GM19452 (cell line): ENCODE data around the gene MAMLD1.

ENCODE experiments used
- ATAC-seq: cut with Tn5 transposase; IDR thresholded peaks from one replicate; pipeline ENCODE4 v1.9.1; 2021; ENCODE audit not compliant: unreplicated experiment

The MAMLD1 gene

DNA sequence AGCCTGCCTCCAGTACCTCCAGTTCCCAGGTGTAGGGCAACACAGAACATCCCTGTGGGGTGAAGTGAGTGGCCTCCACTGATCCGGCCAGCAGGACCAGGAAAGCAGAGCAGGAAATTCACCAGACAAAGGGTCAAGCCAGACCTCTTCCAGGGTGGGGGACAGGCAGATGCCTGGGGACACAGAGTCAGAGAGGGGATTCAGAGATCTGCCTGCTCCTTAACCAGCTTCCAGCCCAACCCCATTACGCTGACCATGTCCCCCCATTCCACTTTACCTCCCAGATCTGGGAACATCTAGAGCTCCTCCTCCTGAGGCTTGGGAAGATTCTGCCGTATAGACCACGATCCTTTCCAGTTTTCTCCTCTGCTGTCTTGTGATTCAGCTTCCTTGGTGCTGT is 132.4 kb downstream of the MAMLD1 start:
- no peak for ATAC-seq

DNA sequence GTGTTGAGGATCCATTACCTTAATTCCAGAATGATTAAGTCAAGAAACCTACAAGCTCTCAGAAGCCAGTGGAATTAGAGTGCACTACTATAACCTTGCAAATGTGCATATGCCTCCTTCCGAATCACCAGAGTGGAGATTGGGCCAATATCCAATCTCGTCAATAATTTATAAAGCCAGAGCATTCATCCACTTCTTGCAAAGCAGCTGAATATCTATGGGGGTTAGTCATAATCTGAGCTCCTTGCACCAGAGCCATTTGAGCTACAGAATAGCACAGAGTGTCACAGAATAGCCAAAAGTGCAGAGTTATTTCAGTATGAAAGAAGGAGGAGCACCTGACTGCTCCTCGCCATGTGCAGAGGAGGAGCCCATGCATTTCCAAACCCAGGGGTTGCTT is 136.1 kb downstream of the MAMLD1 start:
- ATAC-seq, result no peak

DNA sequence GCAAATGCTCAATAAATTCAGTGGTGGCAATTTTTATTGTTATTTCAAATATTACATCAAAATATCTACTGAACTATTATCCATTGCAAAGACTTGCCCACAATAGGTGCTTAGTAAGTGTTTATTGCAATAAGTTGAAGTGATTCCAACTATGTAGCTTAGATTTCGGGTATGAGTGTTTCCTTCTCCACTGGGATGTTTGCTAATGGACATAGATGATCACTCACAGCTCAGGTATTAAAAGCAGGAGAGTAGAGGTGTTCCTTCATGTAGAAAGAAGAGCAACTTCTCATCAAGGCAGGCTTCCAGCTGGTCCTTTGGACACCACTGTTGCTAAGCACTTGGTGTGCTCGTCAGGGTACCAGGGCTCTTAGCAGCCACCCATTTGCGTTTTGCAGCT is 139.0 kb downstream of the MAMLD1 start:
- ATAC-seq, result no peak

DNA sequence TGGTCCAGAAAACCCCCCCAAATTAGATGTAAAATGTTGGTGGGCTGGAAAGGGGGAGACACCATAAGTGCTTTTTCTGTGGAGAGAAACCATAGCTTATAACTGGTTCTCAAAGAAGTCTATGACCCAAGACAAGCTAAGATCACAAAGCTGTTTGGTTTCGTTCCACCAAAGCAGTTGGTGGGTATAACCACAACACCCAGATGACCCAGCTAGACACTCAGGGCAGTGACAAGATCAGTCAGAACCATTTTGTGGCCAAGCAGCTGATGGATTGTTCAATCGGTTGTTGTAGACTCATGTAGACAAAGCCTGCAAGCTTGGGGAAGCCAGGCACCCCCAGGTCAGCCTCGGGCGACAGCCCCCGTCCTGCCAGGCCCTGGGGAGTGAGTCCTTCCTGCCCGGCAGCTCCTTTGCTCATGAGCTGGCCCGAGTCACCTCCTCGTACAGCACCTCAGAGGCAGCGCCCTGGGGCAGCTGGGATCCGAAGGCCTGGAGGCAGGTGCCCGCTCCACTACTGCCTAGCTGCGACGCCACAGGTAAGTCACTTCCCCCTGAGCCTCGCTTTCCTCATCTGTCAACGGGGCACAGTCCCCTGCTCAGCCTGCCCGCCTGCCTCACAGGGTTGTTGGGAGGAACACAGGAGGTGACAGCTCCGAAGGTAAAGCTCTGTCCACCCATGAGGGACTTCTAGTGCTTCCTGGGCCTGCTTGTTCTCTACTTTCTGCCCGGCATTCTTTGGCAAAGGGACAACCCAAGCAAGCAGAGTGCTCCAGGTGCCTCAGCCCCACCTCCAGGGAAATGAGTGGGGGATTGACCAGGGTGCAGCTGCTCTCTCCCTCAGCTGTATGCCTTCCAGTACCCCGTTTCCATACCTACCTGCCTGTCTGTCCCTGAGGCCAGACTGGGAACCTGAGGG is 140.1 kb downstream of the MAMLD1 start:
- ATAC-seq, result no peak

DNA sequence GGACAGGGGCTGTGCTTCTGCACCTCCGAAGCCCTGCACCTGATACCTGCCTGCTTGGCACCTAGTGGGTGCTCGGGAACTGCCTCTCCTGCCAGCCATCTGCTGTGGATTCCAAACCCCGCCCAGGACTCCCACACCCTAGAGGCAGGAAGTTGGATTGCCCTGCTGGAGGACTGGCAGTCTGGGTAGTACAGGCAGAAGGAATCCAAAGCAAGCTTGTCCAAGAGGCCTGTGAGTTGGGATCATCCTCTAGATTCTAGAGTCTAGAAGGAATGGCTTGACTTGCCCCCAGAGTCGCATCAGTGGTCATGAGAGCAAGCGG is 140.7 kb downstream of the MAMLD1 start:
- ATAC-seq, result no peak

DNA sequence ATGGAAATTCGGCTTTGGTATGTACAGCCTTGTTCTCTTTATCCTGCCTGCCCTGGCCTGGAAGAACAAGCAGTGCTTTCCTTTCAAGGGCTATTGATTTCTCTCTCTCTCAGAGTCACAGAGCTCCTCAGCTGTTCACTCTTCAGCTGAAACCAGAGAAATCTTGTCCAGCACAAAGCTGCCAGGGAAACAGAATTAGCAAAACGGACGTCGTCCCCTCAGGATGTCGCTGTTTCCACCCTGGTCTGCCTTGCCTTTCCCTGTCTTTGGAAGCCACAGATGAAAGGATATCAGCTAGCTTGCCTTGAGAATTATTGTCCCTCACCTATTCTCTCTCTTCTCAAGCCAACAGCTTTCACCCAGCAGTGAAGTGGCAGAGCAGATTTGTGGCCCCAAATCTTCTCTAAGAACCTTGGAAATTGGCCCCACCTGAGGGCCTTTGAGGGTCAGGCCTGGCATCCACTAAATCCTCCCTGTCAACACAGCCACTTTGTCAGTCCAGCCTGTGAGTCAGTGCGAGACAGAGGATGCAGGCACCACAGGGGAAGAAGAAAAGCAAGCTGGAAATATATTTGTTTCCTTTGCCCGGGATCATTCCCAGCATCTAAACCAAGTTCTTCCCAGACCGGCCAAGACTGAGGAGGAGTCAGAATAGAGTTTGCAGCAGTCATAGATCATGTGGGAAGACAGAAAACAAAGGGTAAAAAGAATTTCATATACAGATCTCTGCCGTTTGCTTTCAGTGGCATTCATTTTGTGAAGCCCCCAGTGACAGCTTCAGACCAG is 141.5 kb downstream of the MAMLD1 start:
- ATAC-seq, result no peak

DNA sequence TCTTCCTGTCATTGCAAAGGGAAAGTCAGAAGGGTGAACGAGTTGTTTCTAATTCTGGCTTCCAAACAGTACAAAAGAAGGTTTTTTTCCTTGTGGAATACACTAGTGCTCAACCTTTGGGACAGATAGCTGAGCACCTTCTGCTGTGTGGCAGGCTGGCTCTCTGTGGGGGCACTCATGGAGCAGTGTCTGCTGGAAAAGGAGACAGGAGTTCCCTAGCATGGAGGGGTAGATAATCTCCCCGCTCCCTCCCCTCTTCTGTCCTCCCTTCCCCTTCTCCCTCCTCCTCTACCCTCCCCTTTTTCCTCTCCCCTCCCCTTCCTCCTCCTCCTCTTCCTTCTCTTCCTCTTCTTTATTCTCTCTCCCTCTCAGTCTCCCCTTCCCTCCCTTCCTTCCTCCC is 142.9 kb downstream of the MAMLD1 start:
- no peak for ATAC-seq

DNA sequence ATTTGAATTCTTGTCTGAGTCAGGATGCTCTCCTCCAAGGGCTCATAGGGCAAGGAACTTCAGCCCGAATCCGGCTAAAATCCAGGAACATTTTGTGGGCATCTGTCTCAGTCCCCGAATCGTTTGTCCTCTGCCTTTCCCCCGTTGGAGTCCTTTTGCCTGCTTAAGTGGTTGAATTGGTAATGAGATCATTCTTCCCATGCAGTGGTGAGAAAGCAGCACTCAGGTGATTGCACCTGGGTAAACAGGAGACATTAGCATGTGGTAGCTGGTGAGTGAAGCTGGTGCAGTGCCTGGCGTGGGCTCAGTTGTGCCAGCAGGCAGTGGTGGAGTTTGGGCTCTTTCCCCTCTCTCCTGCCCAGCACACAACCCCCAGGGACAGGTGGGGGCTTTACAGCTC is 143.4 kb downstream of the MAMLD1 start:
- no peak for ATAC-seq

DNA sequence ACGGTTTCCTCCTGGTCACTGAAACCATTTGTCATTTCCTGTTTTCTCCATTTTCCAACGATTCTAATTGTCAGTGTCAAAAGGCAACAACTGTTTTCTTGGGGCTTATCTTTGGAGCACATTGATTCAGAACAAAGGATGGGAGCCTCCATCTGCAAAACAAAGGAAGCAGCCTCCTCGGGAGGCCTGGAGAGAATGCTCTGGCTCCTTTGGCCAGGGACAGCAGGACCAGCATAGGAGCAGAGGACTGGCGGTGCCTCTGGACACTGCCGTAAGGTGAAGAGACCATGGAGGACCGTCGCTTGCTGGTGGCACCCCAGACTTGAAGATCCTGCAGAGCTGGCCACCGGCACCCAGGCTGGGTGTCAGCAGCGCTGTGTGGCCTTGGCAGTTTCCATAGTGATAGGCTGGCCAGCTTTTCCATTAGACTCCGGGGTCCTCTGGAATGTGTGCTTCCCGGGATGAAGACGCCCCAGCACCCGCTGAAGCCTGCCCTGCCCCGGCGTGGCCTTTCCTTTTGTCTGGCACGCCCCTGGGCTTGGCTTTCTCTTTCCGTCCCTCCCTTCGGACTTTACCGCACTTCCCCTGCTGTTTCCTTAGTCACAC is 144.2 kb downstream of the MAMLD1 start:
- ATAC-seq, result no peak

DNA sequence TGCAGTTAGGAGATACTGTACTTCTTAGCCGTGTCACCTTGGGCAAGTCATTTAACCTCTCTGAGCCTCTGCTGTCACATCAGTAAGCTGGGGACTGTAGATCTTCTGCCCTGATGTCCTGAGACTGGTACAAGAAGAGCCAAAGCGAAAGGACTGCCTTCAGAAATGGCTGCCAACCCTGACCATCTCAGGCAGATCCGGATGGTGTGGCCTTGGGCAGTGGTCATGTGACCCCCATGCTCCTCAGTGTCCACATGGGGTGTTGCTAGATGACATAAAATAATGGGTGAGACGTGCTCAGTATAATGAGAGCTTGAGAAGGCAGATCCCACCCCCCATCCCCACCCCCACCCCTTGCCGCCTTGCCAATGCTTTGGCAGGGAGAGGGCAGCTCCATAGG is 144.9 kb downstream of the MAMLD1 start:
- no peak for ATAC-seq

DNA sequence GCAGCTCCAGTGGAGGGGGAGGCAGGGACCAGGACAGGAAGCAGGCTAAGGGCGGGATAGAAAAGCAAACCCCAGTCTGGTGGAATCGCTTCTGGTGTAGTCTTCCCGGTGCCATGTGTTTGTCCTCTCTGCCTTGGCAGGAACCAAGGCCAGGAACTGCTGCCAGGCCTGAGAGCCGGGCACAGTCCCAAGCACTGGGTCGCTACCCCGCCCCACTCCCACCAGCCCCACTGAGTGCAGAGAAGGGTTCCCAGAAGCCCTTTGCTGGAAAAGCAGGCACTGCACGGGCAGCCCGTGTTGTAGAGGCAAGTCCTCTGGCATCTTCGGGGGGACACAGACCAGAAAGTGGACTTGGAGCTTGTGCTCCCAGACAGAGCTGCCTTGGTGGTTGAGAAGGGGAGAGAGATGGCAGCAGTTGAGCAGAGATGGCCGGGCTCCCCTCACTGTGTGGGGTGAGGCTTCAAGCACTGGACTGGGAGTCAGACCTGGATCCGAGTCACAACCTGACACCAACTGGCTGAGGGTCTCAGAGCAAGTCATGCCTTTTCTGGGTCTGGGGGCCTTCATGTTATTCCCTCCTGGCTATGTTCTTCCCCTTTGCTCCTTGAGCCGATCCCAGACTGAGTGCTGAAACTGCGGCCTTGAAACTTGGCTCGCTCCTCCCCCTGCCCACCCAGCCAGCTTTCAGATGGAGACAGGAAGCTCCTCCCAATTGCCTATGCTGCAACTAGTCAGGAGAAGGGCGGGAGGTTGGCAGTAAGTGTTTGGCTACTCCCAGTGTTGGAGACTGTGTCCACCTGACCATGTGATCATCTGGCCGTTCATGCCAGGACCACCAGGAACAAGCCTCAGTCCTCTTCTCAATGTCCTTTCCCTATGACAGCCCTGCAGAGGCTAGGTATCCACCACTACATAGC is 145.6 kb downstream of the MAMLD1 start:
- no peak for ATAC-seq

DNA sequence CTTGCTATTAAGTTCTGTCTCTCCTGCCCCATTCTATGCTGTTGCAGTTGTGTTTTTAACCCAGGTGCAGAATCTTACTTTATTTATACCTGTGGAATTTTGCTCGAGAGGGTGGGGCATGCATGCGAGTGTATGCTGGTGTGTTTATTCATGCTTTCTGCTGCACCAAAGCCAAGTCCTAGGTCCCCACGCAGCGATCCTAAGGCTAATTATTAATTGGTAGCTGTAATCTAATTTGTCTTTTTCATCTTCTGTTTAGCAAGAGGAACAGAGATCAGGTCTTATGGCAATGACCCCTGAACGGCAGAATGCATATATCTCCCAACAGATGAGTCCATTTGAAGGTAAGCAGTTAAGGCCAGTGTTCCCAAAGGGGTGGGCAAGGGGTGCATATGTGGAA is 146.6 kb downstream of the MAMLD1 start:
- ATAC-seq, result no peak

DNA sequence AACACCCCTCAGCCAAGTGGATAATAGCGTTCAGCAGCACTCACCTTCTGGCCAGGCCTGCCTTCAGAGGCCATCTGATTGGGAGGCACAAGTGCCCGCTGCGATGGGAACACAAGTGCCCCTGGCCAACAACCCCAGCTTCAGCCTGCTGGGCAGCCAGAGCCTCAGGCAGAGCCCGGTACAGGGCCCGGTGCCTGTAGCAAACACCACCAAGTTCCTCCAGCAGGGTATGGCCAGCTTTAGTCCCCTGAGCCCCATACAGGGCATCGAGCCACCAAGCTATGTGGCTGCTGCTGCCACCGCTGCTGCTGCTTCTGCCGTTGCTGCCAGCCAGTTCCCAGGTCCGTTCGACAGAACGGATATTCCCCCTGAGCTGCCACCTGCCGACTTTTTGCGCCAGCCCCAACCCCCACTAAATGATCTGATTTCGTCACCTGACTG is 149.4 kb downstream of the MAMLD1 start:
- no peak for ATAC-seq

DNA sequence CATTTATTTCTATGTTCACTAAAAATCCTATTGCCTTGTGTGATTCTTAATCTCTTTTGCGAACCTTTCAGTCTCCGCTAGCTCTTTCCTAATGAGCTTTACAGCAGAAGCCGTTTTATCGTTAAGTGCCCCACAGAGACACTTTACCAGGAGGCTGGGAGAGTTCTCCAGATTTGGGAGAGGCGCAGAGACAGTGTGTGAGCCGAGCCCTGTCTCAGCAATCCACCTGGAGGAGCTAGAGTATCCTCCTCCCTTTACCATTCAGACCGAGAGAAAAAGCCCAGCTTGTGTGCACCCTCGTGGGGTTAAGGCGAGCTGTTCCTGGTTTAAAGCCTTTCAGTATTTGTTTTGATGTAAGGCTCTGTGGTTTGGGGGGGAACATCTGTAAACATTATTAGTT is 150.4 kb downstream of the MAMLD1 start:
- no peak for ATAC-seq

DNA sequence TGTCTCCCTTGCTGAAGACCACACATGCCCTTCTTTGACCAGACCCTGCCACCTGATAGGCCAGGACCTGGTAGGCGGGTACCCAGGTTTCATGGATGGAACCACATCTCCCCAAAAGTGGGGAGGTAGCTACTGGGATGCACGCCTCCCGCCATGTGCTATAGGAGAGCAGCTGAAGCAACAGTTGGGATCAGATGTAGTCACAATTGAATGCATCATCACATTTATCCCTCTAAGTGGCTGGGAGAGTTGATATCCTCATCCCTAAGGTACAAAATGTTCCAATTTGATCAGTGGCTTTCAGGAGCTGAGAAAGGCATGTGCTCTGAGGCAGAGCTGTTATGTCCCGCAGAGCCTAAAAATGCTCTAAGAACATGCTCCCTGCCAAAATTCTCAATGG is 151.3 kb downstream of the MAMLD1 start:
- ATAC-seq, result no peak

DNA sequence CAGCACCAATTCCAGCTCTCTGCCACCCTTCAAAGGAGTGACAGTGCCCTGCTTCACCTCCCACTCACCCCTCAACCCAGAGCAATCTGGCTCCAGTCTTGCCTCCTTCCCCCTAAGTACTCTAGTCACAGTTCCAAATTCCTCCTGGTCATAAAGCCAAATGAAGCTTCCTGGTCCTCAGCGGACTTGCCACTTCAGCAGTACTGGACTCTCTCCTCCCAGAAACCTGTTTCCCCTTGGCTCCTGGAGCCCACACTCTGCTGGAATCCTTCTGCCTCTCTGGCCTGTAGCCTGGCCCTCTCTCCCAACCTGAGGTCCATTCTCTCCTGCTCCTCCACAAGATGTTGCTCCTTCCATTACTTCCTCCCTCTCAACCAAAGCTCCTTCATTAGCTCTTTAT is 152.7 kb downstream of the MAMLD1 start:
- ATAC-seq, result no peak

DNA sequence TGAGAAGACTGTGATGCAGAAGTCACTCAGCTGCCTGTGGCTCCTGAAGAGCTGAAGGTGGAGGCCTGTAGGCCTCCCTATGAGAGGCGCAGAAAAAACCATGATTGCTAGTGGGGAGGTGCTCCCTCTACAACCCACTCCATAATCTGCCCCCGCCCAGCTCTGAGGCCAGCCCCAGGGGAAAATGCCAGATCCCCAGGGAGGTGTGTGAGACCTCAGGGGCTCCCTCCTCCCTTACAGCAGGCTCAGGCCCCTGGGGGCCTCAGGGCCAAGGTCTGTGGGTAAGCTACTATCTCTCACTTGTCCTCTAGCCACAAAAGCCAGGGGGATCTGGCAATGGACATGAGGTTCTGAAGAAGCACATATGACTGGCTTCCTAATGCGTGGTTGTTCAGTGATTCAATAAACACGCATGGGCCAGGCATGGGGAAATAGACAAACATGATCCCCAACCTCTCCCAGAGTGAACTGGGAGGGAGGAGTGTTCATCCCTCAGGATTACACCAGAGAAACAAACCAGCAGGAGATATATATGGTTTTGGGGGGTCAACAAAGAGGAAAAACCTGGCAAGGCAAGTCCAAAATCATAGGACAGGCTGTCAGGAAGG is 154.3 kb downstream of the MAMLD1 start:
- no peak for ATAC-seq

DNA sequence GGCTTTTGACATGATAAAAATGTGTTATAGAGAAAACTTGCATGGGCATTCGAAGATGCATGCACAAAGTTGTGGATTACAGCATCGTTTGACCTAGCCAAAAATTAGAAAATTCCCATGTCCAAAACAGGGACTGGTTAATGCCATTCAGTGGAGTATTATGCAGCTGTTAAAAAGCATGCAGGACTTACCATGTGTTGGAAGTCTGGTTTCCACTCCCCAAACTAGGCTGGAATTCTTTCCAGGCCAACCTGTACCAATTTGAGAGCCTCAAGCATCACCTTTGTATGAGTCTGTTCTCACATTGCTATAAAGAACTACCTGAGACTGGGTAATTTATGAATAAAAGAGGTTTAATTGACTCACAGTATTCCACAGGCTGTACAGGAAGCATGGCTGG is 159.4 kb downstream of the MAMLD1 start:
- ATAC-seq, result no peak

DNA sequence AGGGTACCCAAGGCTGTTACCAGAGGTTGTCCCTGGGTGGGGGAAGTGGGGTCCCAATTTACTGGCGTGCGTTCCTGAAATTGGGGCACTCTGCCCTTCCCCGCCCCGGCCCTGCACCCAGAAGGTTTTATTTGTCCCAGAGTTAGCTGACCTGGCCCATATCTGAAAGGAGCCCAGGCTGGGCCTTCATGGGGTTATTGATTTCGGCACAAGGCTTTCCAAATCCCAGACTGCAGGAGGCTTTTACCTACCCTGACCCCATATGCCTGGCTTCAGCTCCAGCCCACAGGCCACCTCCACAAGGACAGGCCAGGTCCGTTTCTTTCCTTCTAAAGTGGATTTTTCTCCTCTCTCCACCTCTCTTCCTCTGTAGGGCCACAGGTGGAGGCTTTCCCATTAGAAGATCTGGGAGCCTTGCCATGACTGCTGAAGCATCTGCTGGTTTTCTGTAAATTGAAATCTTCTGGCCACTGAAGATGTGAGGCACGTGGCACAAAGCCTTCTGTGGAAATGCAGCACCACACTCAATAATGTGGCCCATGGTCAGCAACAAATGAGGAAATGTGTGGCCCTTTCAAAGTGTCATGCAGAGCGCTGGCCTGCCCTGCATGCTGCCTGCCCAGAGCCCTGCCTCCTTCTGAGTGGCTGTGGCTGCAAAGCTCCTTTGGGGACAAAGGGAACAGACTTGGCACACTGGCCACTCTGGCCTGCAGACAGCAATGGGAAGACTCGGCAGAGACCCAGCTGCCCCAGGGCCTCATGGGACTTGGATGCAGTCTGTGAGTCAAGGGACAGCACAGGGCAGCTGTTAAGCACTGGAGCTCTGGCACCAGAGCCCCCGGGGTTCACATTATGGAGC is 162.2 kb downstream of the MAMLD1 start:
- ATAC-seq, result no peak

DNA sequence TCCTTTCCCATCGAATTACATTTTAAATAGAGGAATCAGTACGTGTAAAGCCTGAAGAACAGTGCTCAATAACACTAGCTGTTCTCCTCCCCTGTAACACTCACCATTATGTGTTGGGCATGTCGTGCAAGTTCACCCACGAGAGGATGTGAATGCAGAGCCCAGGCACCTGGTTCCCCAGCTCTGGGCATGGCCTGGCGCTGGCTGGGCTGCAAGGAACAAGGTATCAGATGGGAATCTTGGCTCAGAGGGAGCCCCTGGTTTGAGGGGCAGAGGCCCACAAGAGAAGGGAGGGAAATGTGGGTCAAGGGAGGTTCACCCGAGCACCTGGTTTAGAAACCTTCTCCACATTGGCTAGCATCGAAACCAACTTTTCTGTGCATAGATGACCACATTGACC is 163.6 kb downstream of the MAMLD1 start:
- ATAC-seq, result no peak
